CD4-positive, alpha-beta T cell treated with Interleukin-6 for 4 hours (primary cell): ENCODE data around the gene OR1J2.

Experiments used
- DNase-seq: peaks from one replicate; pipeline ENCODE4 v3.0.0-alpha.2; 2020; ENCODE audit warnings: mixed read lengths

Gene OR1J2

DNA sequence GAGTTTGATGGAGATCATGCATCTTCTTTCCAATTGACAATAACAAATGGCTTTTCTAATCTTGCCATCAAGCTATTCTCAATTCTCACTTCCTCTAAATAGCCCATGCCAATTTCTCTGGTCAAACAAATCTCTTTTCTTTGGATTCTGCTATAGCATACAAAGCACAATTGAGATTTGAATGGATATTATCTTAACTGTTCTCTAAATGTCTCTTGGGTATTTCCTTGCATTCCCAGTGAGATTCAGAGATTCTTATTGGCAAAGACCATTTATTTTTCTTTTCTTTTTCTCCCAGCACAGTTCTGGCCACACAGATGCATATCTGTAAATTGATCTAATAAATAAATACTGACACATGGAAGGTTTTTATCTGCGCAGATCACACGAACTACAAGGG lies 42.2 kb downstream of the OR1J2 start, which contains the start of gene OR1N2:
Gene OR1N2, plus strand, starts transcription at position 301 of the 400 bp plus-strand sequence. CDS start 100 bp downstream, outside the sequence.
- DNase-seq: no peak
